SK-N-SH (cell line): ENCODE data around the gene SAMD4A.

ENCODE experiments used
- CTCF ChIP-seq: fragments of 200-600 bp; sonication (generic); IDR thresholded peaks from 2 replicates; pipeline ENCODE4 v1.6.1; 2017; ENCODE audit warnings: antibody characterized with exemption, mild to moderate bottlenecking, moderate library complexity
- EP300 ChIP-seq, 2 experiments: IDR thresholded peaks; 2 replicates each; pipeline versions ENCODE4 v1.4.0 to v1.6.1; 2012; ENCODE audit warnings: borderline replicate concordance in 1 of 2, low read depth in 1 of 2, low read length in 1 of 2
- EZH2phosphoT487 ChIP-seq: fragments of 200-600 bp; sonication (generic); IDR thresholded peaks from 2 replicates; pipeline ENCODE4 v1.6.1; 2017; ENCODE audit warnings: low read depth, mixed run types, mild to moderate bottlenecking, antibody characterized with exemption, moderate library complexity, borderline replicate concordance
- IRF3 ChIP-seq: fragments of 150-350 bp; IDR thresholded peaks from 2 replicates; pipeline ENCODE4 v1.6.1; 2016; ENCODE audit warnings: mild to moderate bottlenecking, low read depth, low read length
- PBX3 ChIP-seq: IDR thresholded peaks from 2 replicates; pipeline ENCODE4; 2012
- RFX5 ChIP-seq: IDR thresholded peaks from 2 replicates; pipeline ENCODE4 v1.6.1; 2012; ENCODE audit warnings: mild to moderate bottlenecking, improper control_type of control experiment, low read length
- TAF1 ChIP-seq: IDR thresholded peaks from 2 replicates; pipeline ENCODE4 v1.6.1; 2012; ENCODE audit warnings: low read depth, mild to moderate bottlenecking, low read length, moderate library complexity, borderline replicate concordance

- TF ChIP-seq CTCF (no peak), EZH2phosphoT487 (no peak), IRF3 (no peak), RFX5 (no peak), TAF1 (no peak), EP300 (IDR thresholded peaks at IDR 0.05; ENCODE audit: borderline replicate concordance in 1 of 2, low read depth in 1 of 2, low read length in 1 of 2) (peak in 1 of 2 experiments; percentile 35; a peak in 1 of 4 replicates), PBX3 (no peak)
Measured at GRCh38 chr14:54664961-54665360, 98.0 kb downstream of the SAMD4A start.
